ENCODE measurements around the gene EHF.

EHF gene

GRCh38 chr11:34595391-34595790 is 25.5 kb upstream of the EHF start:
- H3K27ac ChIP-seq (ENCODE audit: extremely low read depth, low read depth, low read length), result no peak overlapping the region
- no peak for TF ChIP-seq ZNF366 (tag by site-specific recombination; conservative IDR thresholded peaks at IDR 0.05)
- no peak for TF ChIP-seq YY2 (tag by site-specific recombination; IDR thresholded peaks at IDR 0.05)
- no peak for TF ChIP-seq ZNF530 (tag by site-specific recombination; IDR thresholded peaks at IDR 0.05; ENCODE audit: low read depth)
- TF ChIP-seq OSR2 (tag by site-specific recombination; IDR thresholded peaks at IDR 0.05), result no peak
- no peak for TF ChIP-seq ZBTB17 (tag by site-specific recombination; IDR thresholded peaks at IDR 0.05)
- TF ChIP-seq ZBTB10 (tag by site-specific recombination; IDR thresholded peaks at IDR 0.05), result no peak
- TF ChIP-seq ZSCAN5A (tag by site-specific recombination; IDR thresholded peaks at IDR 0.05), result no peak
- no peak for TF ChIP-seq GLIS2 (tag by site-specific recombination; IDR thresholded peaks at IDR 0.05)
- POLR2A ChIA-PET, result no interaction called here
- no peaks in the 10 kb centered on the region for H3K9me3 ChIP-seq (ENCODE audit: control insufficient read depth, insufficient read depth, low read depth, low read length)
- H3K4me3 ChIP-seq (ENCODE audit: low read depth, low read length), result no peak overlapping the region
- H3K4me1 ChIP-seq (ENCODE audit: control insufficient read depth, insufficient read depth, low read length), result no peaks in the 10 kb centered on the region
- H3K36me3 ChIP-seq (ENCODE audit: control insufficient read depth in 2 of 2, insufficient read depth in 1 of 2, low read length in 2 of 2), result no peaks in the 10 kb centered on the region
- CTCF ChIA-PET, result no interaction called here

GRCh38 chr11:34595960-34596644 is 24.8 kb upstream of the EHF start:
- Histone ChIP-seq H3K4me3 (ENCODE audit: low read depth, low read length) (no peak overlapping the region), H3K4me1 (ENCODE audit: control insufficient read depth, insufficient read depth, low read length) (no peaks in the 10 kb centered on the region), H3K36me3 (ENCODE audit: control insufficient read depth in 2 of 2, insufficient read depth in 1 of 2, low read length in 2 of 2) (no peaks in the 10 kb centered on the region), H3K9me3 (ENCODE audit: control insufficient read depth, insufficient read depth, low read depth, low read length) (no peaks in the 10 kb centered on the region), H3K27ac (ENCODE audit: extremely low read depth, low read depth, low read length) (no peak overlapping the region)
- ChIA-PET POLR2A (no interaction called here), CTCF (interaction anchor here (0.9 to 1.2 kb wide), 2 partner anchors 30 to 49 kb away, joined by 3 read pairs; no protein-coding TSS in a partner anchor)
- TF ChIP-seq ZNF18 (tag by site-specific recombination; IDR thresholded peaks at IDR 0.05) (no peak), ZNF121 (tag by site-specific recombination; IDR thresholded peaks at IDR 0.05) (no peak), ZNF488 (tag by site-specific recombination; IDR thresholded peaks at IDR 0.05) (no peak), SP3 (tag by site-specific recombination; IDR thresholded peaks at IDR 0.05) (no peak), ZNF596 (tag by site-specific recombination; IDR thresholded peaks at IDR 0.05) (no peak), ZNF658 (tag by site-specific recombination; IDR thresholded peaks at IDR 0.05) (no peak), SP2 (tag by site-specific recombination; IDR thresholded peaks at IDR 0.05) (no peak), ZNF623 (tag by site-specific recombination; IDR thresholded peaks at IDR 0.05) (no peak), ZNF280D (tag by site-specific recombination; IDR thresholded peaks at IDR 0.05) (no peak), ZNF558 (tag by site-specific recombination; IDR thresholded peaks at IDR 0.05) (no peak), ZNF175 (tag by site-specific recombination; IDR thresholded peaks at IDR 0.05) (no peak)
